GM12878 (cell line): Measurements from ENCODE around the gene COL25A1. TPM values are rescaled to one million over a fixed set of nuclear protein-coding genes. Genes with fewer than 3 reads are reported as not detected.

Experiments used
- ATAC-seq: fragments of 200-7000 bp; cut with Tn5 transposase; 3 replicates; pipeline ENCODE4 v1.9.1; 2020; ENCODE audit warnings: mild to moderate bottlenecking, moderate library complexity
- BruUV-seq: library from RNA; stranded (reverse); fragments of 400-500 nt; replicated peaks from 2 replicates; lab custom pipeline; 2021; lab: Mats Ljungman, UMichigan
- CTCF ChIA-PET: fragments of 300-600 bp; sonication (Branson Sonifier 250); formaldehyde crosslinking; extraction: SDS; loops from one replicate; lab custom pipeline; 2021; ENCODE audit warnings: inconsistent platforms; lab: Yijun Ruan, JAX
- POLR2A ChIA-PET: fragments of 350-600 bp; formaldehyde crosslinking; extraction: SDS; loops from one replicate; lab custom pipeline; 2021; ENCODE audit warnings: inconsistent platforms; lab: Charles Lee
- RAD21 ChIA-PET: fragments of 300-600 bp; sonication (Branson Sonifier 250); formaldehyde crosslinking; loops from one replicate; lab custom pipeline; 2023; ENCODE audit warnings: antibody characterized with exemption; ENCODE audit not compliant: unreplicated experiment; lab: Charles Lee
- SMC1A ChIA-PET: fragments of 300-600 bp; sonication (Branson Sonifier 250); formaldehyde crosslinking; loops from one replicate; lab custom pipeline; 2023; ENCODE audit not compliant: unreplicated experiment, uncharacterized antibody; lab: Charles Lee
- DNase-seq: peaks from one replicate; pipeline ENCODE4 v3.0.0-alpha.2; 2011; ENCODE audit warnings: low read depth, low spot score
- FAIRE-seq: peaks from 3 replicates; lab custom pipeline; 2011; peaks lifted over from hg19 to GRCh38; lab: Jason Lieb, UNC
- H2AFZ ChIP-seq: 2 replicates; pipeline ENCODE4 v1.6.0; 2011; ENCODE audit warnings: low read depth, low read length, control low read depth; ENCODE audit not compliant: control insufficient read depth
- H3K27ac ChIP-seq: 2 replicates; pipeline ENCODE4 v1.5.1; 2011; ENCODE audit warnings: control low read depth; ENCODE audit not compliant: control insufficient read depth, insufficient read depth
- H3K27me3 ChIP-seq, 2 experiments: replicated peaks in 1 of 2; 2 replicates each; pipeline versions ENCODE4 v1.6.0 to v1.6.1; 2011; ENCODE audit warnings: low read length in 1 of 2; ENCODE audit not compliant: control insufficient read depth in 2 of 2, insufficient read depth in 2 of 2
- H3K36me3 ChIP-seq, 2 experiments: 2 replicates each; pipeline ENCODE4 v1.5.1; 2011; ENCODE audit warnings: low read length in 1 of 2; ENCODE audit not compliant: control insufficient read depth in 2 of 2, insufficient read depth in 2 of 2
- H3K4me1 ChIP-seq: 2 replicates; pipeline ENCODE4 v1.6.1; 2011; ENCODE audit warnings: mild to moderate bottlenecking, low read length, moderate library complexity, mixed read lengths; ENCODE audit not compliant: control insufficient read depth, insufficient read depth
- H3K4me2 ChIP-seq: 2 replicates; pipeline ENCODE4 v1.6.0; 2011; ENCODE audit warnings: control low read depth; ENCODE audit not compliant: control insufficient read depth, insufficient read depth
- H3K4me3 ChIP-seq: fragments of 200-600 bp; sonication (generic); 2 replicates; pipeline ENCODE4 v1.5.1; 2016
- H3K79me2 ChIP-seq: 2 replicates; pipeline ENCODE4 v1.6.0; 2011; ENCODE audit warnings: low read length; ENCODE audit not compliant: control insufficient read depth, insufficient read depth
- H3K9ac ChIP-seq: 2 replicates; pipeline ENCODE4 v1.8.0; 2011; ENCODE audit warnings: low read length, control low read depth, mixed read lengths; ENCODE audit not compliant: control insufficient read depth, insufficient read depth
- H3K9me3 ChIP-seq: replicated peaks from 3 replicates; pipeline ENCODE4 v1.5.1; 2011; ENCODE audit warnings: mild to moderate bottlenecking, low read length; ENCODE audit not compliant: control insufficient read depth, insufficient read depth
- H4K20me1 ChIP-seq: 2 replicates; pipeline ENCODE4 v1.6.0; 2011; ENCODE audit not compliant: control insufficient read depth, insufficient read depth
- CBX5 ChIP-seq: sonication (generic); IDR thresholded peaks from 2 replicates; pipeline ENCODE4 v1.6.1; 2016; ENCODE audit warnings: low read depth, moderate library complexity, mild to moderate bottlenecking, inconsistent platforms
- CHD1 ChIP-seq: IDR thresholded peaks from 2 replicates; pipeline ENCODE4 v1.6.1; 2012; ENCODE audit warnings: low read depth, low read length, improper control_type of control experiment
- EGR1 ChIP-seq, 2 experiments: IDR thresholded peaks; 1 replicate in 1 of 2; 2 replicates in 1 of 2; pipeline ENCODE4 v1.6.1; 2011 to 2012; ENCODE audit warnings: low read depth in 2 of 2, low read length in 2 of 2, borderline replicate concordance in 1 of 2, mild to moderate bottlenecking in 1 of 2, moderate library complexity in 1 of 2
- FOXM1 ChIP-seq: IDR thresholded peaks from 2 replicates; pipeline ENCODE4 v1.6.1; 2012; ENCODE audit warnings: low read depth, mild to moderate bottlenecking, inconsistent platforms, low read length, moderate library complexity
- MAX ChIP-seq: IDR thresholded peaks from 2 replicates; pipeline ENCODE4 v1.6.1; 2012; ENCODE audit warnings: low read depth, low read length, improper control_type of control experiment
- MYC ChIP-seq: IDR thresholded peaks from 2 replicates; pipeline ENCODE4 v1.6.1; 2011; ENCODE audit warnings: mild to moderate bottlenecking, low read length, moderate library complexity, inconsistent platforms; ENCODE audit not compliant: insufficient read depth, insufficient replicate concordance, insufficient read length, severe bottlenecking
- NFXL1 ChIP-seq: fragments of 450-650 bp; IDR thresholded peaks from 2 replicates; pipeline ENCODE4 v1.6.1; 2017; ENCODE audit warnings: antibody characterized with exemption, mild to moderate bottlenecking, borderline replicate concordance
- SMAD5 ChIP-seq: IDR thresholded peaks from 2 replicates; pipeline ENCODE4 v1.6.1; 2016; ENCODE audit warnings: antibody characterized with exemption, low read depth
- YBX1 ChIP-seq: fragments of 450-650 bp; IDR thresholded peaks from 2 replicates; pipeline ENCODE4 v1.6.1; 2016; ENCODE audit warnings: antibody characterized with exemption
- ZNF384 ChIP-seq: IDR thresholded peaks from 2 replicates; pipeline ENCODE4 v1.6.1; 2012; ENCODE audit warnings: low read depth, mild to moderate bottlenecking, low read length, improper control_type of control experiment, borderline replicate concordance
- WGBS: methylation state at CpG from one replicate; pipeline ENCODE4 v1.1.6; 2016; ENCODE audit warnings: low lambda C conversion rate; ENCODE audit not compliant: insufficient replicate concordance, insufficient coverage; ENCODE audit errors: missing lambda C conversion rate; 5-methylcytosine and 5-hydroxymethylcytosine counted together
- in situ Hi-C: fragments of 300-500 bp; cut with MboI; formaldehyde crosslinking; loops from 9 replicates; pipeline ENCODE4 v1.14.3; 2018; ENCODE audit warnings: mixed read lengths
- intact Hi-C: fragments of 100-400 bp; cut with micrococcal nuclease; formaldehyde crosslinking; loops from one replicate; pipeline ENCODE4 v1.14.2; 2022; ENCODE audit not compliant: unreplicated experiment
- polyA plus RNA-seq, 11 experiments: library from polyadenylated mRNA; depleted of rRNA in 4 of 11; unstranded in 6 of 11; stranded (reverse) in 5 of 11; fragments of >200 nt; fragmentation: Nextera tagmentation in 4 of 11; fragmentation: Illumina TruSeq in 1 of 11; extraction: Ambion mirVana in 4 of 11; extraction: Trizol in 1 of 11; gene quantifications; 1 replicate in 1 of 11; 2 replicates in 10 of 11; pipeline versions ENCODE4 v1.2.1 to v1.2.3, GENCODE V29; 2011 to 2016; ENCODE audit warnings: inconsistent platforms in 2 of 11, missing spikeins in 2 of 11, low read depth in 1 of 11
- total RNA-seq, 4 experiments: library from RNA; depleted of rRNA in 3 of 4; stranded (reverse); fragments of >200 nt in 3 of 4; fragmentation: Illumina TruSeq in 1 of 4; extraction: Trizol in 1 of 4; gene quantifications; 2 replicates each; pipeline versions ENCODE4 v1.2.1 to v1.2.3, GENCODE V29; 2013 to 2021

The COL25A1 gene
- total and polyA plus RNA-seq, 10 of the 15 experiments (the other 5 are each of a cell fraction or from before 2014, with no cell fraction given), result 0.01 to 0.26 (median 0.12) TPM; not detected in 6

GRCh38 chr4:108763986-108764385 is 538.5 kb downstream of the COL25A1 start:
- TF ChIP-seq NFXL1, result no peak
- TF ChIP-seq CHD1, result no peak
- TF ChIP-seq SMAD5, result no peak
- no peak for TF ChIP-seq MYC
- TF ChIP-seq CBX5, result no peak
- TF ChIP-seq ZNF384, result no peak
- FAIRE-seq, result no peak
- ATAC-seq, result no peak
- Histone ChIP-seq H3K79me2 (no peaks in the 10 kb centered on the region), H3K4me3 (no peak overlapping the region), H3K27ac (no peak overlapping the region), H2AFZ (no peak overlapping the region), H3K27me3 (peaks cover 0 to 11% of the 10 kb centered on the region in 2 experiments; a peak in 3 of 4 replicates), H3K9me3 (no peaks in the 10 kb centered on the region), H3K36me3 (no peaks in the 10 kb centered on the region), H3K4me1 (no peaks in the 10 kb centered on the region), H4K20me1 (no peaks in the 10 kb centered on the region), H3K9ac (no peak overlapping the region), H3K4me2 (no peak overlapping the region)
- ChIA-PET CTCF (no interaction called here), RAD21 (no interaction called here), SMC1A (no interaction called here), POLR2A (no interaction called here)
- no peak for DNase-seq
- WGBS, result 24% methylated on average over 4 of the region's 4 CpGs
- in situ Hi-C loops, result no loop called here
- intact Hi-C loops, result no loop called here
- BruUV-seq, result no TSS peak

GRCh38 chr4:108763226-108763593 is 539.2 kb downstream of the COL25A1 start:
- Histone ChIP-seq H4K20me1 (no peaks in the 10 kb centered on the region), H3K79me2 (no peaks in the 10 kb centered on the region), H3K27ac (no peak overlapping the region), H3K4me3 (no peak overlapping the region), H3K4me1 (no peaks in the 10 kb centered on the region), H2AFZ (no peak overlapping the region), H3K27me3 (peaks cover 0 to 11% of the 10 kb centered on the region in 2 experiments; a peak in 3 of 4 replicates), H3K9me3 (no peaks in the 10 kb centered on the region), H3K9ac (no peak overlapping the region), H3K4me2 (no peak overlapping the region), H3K36me3 (no peaks in the 10 kb centered on the region)
- intact Hi-C loops, result no loop called here
- in situ Hi-C loops, result no loop called here
- TF ChIP-seq FOXM1, result no peak
- TF ChIP-seq EGR1 (IDR thresholded peaks at IDR 0.05; ENCODE audit: borderline replicate concordance in 1 of 2, low read depth in 2 of 2, low read length in 2 of 2), result no peak
- TF ChIP-seq MAX, result no peak
- TF ChIP-seq YBX1, result no peak
- SMC1A ChIA-PET, result no interaction called here
- POLR2A ChIA-PET, result no interaction called here
- CTCF ChIA-PET, result no interaction called here
- WGBS, result 19% methylated on average over 11 of the region's 11 CpGs
- FAIRE-seq, result no peak
- BruUV-seq, result no TSS peak
- no peak for ATAC-seq
- RAD21 ChIA-PET, result no interaction called here
- DNase-seq, result no peak
